HG03039 (cell line): ENCODE measurements around the gene DNAH3.
"Not testable (repeated sequence)": the region's sequence is repeated elsewhere in the genome, so short reads cannot be mapped to it uniquely, and the experiment has no call there.

Source experiments
- ATAC-seq: cut with Tn5 transposase; IDR thresholded peaks from one replicate; pipeline ENCODE4 v1.9.1; 2021; ENCODE audit warnings: mild to moderate bottlenecking, moderate library complexity; ENCODE audit not compliant: unreplicated experiment

Gene DNAH3

GRCh38 chr16:21021316-21021715 lies 129.3 kb downstream of the DNAH3 start:
- ATAC-seq = no peak

GRCh38 chr16:21009815-21010214 lies 140.8 kb downstream of the DNAH3 start:
- no peak for ATAC-seq

- no peak for ATAC-seq
These were observed 145.6 kb downstream of the DNAH3 start for GRCh38 chr16:21005008-21005407.

- no peak for ATAC-seq
These were observed 149.4 kb downstream of the DNAH3 start for GRCh38 chr16:21001262-21001661.

GRCh38 chr16:20997147-20997546 lies 153.5 kb downstream of the DNAH3 start:
- no peak for ATAC-seq

- ATAC-seq = no peak
These were observed 154.9 kb downstream of the DNAH3 start for GRCh38 chr16:20995711-20996110.

GRCh38 chr16:20989496-20990070 lies 161.1 kb downstream of the DNAH3 start:
- ATAC-seq = not testable (repeated sequence)

DNA sequence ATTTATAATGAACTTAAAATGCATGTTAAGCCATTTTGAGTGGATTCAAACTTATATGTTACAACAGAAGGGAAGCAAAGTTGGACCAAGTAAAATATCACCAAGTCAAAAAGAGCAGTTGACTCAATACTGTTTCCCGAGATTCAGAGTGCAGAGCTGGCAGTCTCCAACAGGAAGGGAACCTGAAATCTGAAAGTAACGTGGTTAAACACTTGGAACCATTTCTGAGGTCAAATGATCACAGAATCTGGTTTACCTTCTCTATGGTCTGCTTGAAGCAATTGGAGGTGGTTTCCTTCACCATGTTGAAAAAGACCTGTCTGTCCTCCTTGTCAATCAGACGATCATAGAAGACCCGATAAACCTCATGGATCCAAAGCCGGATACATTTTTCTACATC lies 163.6 kb downstream of the DNAH3 start:
- no peak for ATAC-seq

DNA sequence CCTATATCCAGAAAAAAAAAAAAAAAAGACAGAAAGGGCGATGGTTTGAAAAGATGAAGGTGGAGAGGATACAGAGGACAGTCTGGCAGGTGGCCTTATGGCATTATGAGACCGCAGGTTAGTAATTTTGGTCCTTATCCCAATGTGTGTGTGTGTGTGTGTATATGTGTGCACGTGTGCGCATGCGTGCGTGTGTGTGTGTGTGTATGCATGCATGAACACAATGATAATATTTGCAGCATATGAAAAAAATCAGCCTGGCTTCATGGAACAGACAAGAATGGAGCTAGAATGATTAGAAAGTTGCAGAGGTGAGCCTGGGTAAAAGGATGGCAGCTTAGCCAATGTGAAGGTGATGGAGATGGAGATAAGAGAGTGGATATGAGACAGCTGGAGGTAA lies 166.6 kb downstream of the DNAH3 start:
- ATAC-seq = no peak

GRCh38 chr16:20976576-20976975 lies 174.1 kb downstream of the DNAH3 start:
- ATAC-seq = no peak

DNA sequence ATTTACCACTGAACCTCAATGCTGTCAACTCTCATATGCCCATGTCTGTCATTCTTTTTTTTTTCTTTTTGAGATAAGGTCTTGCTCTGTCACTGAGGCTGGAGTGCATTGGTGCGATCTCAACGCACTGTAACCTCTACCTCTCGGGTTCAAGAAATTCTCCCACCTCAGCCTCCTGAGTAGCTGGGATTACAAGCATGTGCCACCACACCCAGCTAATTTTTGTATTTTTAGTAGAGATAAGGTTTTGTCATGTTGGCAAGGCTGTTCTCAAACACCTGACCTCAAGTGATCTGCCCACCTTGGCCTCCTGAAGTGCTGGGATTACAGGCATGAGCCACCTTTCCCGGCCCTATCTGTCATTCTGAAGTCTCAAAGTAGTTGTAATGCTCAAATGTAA lies 177.4 kb downstream of the DNAH3 start:
- not testable (repeated sequence) for ATAC-seq

GRCh38 chr16:20971401-20971800 lies 179.2 kb downstream of the DNAH3 start:
- no peak for ATAC-seq

DNA sequence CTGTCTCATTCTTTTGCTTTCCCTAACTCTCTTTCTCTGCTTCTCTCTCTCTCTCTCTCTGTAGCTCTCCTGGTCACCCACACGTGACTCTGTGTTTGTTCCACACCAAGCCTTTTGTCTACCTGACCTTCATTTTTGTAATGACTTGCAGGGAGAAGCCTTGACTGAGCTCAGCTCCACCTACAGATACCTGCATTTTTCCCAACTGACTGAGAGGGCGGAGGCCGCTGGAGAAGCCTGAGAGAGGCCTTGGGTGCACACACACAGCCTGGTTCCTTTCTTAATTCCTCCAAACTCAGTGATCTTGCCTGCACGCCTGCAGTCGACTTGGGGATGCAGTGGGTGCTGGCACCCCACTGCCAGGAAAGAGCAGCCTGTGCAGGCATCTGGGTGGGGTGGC lies 181.3 kb downstream of the DNAH3 start:
- no peak for ATAC-seq

GRCh38 chr16:20968765-20969164 lies 181.9 kb downstream of the DNAH3 start:
- no peak for ATAC-seq

DNA sequence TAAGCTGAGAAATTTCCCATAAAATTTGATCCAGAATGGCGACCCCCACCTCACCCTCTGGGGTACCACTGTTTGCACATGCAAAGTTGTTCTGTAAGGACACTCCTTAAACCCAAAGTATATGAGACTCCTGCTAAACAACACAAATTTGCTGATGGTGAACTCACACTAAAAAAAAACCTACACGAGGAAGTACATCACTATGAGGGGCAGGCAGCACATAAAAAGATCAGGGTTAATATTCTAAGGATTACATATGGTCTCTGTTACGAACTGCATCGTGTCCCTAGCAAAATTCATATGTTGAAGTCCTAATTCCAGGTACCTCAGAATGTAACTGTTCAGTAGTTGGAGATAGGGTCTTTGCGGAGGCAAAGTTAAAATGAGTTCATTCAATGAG lies 189.7 kb downstream of the DNAH3 start:
- no peak for ATAC-seq

- ATAC-seq = no peak
These were observed 193.5 kb downstream of the DNAH3 start for GRCh38 chr16:20957153-20957552.

- no peak for ATAC-seq
These were observed 194.3 kb downstream of the DNAH3 start for GRCh38 chr16:20956319-20956718.

DNA sequence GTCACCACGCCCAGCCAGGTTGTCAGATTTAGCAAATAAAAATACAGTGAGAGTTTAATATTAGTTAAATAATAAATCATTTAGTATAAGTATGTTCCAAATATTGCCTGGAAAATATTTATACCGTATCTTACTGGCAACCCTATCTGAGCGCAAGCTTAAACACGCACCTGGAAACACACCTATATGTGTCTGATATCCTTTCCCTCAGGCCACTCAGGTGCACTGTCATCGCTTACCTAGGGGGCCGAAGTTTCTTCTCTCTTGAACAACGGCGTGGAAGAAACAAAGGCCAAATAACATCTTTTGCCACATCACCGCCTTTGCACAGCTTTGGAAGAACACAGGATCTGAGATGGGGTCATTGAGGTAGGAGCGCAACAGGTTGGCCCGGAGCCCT lies 196.1 kb downstream of the DNAH3 start:
- ATAC-seq = no peak

DNA sequence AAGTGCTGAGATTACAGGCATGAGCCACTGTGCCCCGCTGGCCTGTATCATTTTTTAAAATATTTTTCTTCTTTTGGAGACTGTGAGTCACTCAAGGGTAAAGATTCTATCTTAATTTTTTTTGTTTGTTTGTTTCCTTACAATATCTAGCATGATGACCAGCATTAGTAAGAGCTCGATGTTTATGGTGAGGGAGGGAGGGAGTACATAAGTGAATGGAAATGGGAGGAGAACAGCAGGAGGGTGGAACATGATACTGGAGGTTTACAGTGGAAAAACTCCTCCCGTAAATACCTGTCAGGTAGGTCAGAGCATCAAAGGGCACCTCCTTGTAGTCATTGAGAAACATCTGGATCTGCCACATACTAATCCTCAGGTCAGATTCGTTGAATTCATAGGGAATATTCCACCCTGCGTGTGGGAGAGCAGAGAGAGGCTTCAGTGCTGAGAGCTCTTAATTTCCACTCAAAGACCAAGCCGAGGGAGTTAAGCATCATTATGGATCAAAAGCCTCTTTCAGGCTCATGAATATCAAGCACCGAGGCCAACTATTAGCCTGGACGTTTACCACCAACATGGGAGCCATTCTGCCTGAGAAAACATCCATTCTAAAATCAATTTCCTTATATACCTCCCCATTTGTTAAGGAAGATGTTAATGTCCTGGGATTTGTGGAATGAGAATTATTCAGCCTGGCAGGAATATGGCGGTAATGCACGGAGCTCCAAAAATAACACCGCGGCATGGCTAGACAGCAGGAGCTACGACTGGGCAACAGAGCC lies 198.3 kb downstream of the DNAH3 start:
- no peak for ATAC-seq

- no peak for ATAC-seq
These were observed 200.4 kb downstream of the DNAH3 start for GRCh38 chr16:20950294-20950693.

GRCh38 chr16:20949660-20950059 lies 201.0 kb downstream of the DNAH3 start:
- ATAC-seq = no peak

GRCh38 chr16:20948444-20948843 lies 202.2 kb downstream of the DNAH3 start:
- no peak for ATAC-seq
